SKM-1 (cell line): ENCODE data around the gene PRR35.

ENCODE experiments used
- DNase-seq: peaks from one replicate; lab custom pipeline; 2025; ENCODE audit not compliant: unreplicated experiment; lab: John Stamatoyannopoulos, UW

PRR35 gene

GRCh38 chr16:560204-560700 lies at the start of gene PRR35:
PRR35 (plus strand) TSS chr16:560394; CDS start chr16:563295, 2,901 bp downstream.
- no peak for DNase-seq

GRCh38 chr16:512802-513201 lies 47.4 kb upstream of the PRR35 start:
- no peak for DNase-seq

- DNase-seq, result no peak
Observed at GRCh38 chr16:513950-514349, 46.2 kb upstream of the PRR35 start.

GRCh38 chr16:515175-515938 lies 44.8 kb upstream of the PRR35 start:
- no peak for DNase-seq

GRCh38 chr16:515939-516226 lies 44.3 kb upstream of the PRR35 start:
- no peak for DNase-seq

- no peak for DNase-seq
Observed at GRCh38 chr16:516301-516700, 43.9 kb upstream of the PRR35 start.

GRCh38 chr16:518858-519257 lies 41.3 kb upstream of the PRR35 start:
- no peak for DNase-seq

- no peak for DNase-seq
Observed at GRCh38 chr16:519425-519824, 40.8 kb upstream of the PRR35 start.

GRCh38 chr16:519841-520687 lies 40.1 kb upstream of the PRR35 start:
- no peak for DNase-seq

GRCh38 chr16:520847-521246 lies 39.3 kb upstream of the PRR35 start:
- no peak for DNase-seq

GRCh38 chr16:521381-522210 lies 38.6 kb upstream of the PRR35 start:
- DNase-seq, result no peak

GRCh38 chr16:522320-523096 lies 37.7 kb upstream of the PRR35 start:
- DNase-seq, result no peak

- DNase-seq, result no peak
Observed at GRCh38 chr16:523097-523741, 37.0 kb upstream of the PRR35 start.

GRCh38 chr16:524274-525040 lies 35.7 kb upstream of the PRR35 start:
- DNase-seq, result no peak

GRCh38 chr16:525123-525519 lies 35.1 kb upstream of the PRR35 start:
- DNase-seq, result no peak

GRCh38 chr16:525520-526180 lies 34.5 kb upstream of the PRR35 start:
- DNase-seq, result no peak

GRCh38 chr16:526181-527014 lies 33.8 kb upstream of the PRR35 start:
- DNase-seq, result no peak
